ENCODE results near the gene POGK.
"Not testable (repeated sequence)": the region's sequence is repeated elsewhere in the genome, so short reads cannot be mapped to it uniquely, and the experiment has no call there.

The POGK gene, protein sequence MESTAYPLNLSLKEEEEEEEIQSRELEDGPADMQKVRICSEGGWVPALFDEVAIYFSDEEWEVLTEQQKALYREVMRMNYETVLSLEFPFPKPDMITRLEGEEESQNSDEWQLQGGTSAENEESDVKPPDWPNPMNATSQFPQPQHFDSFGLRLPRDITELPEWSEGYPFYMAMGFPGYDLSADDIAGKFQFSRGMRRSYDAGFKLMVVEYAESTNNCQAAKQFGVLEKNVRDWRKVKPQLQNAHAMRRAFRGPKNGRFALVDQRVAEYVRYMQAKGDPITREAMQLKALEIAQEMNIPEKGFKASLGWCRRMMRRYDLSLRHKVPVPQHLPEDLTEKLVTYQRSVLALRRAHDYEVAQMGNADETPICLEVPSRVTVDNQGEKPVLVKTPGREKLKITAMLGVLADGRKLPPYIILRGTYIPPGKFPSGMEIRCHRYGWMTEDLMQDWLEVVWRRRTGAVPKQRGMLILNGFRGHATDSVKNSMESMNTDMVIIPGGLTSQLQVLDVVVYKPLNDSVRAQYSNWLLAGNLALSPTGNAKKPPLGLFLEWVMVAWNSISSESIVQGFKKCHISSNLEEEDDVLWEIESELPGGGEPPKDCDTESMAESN

GRCh38 chr1:166838766-166839599 lies at the start of gene POGK:
TSS of gene POGK (plus strand) at chr1:166839475. CDS start at chr1:166840957, 1,482 bp downstream.
- DNase-seq: peak; percentile 86

- no peak for DNase-seq
These were observed 42.5 kb upstream of the POGK start for GRCh38 chr1:166796620-166797236.

- DNase-seq: no peak
These were observed 30.3 kb upstream of the POGK start for GRCh38 chr1:166808952-166809351.

DNA sequence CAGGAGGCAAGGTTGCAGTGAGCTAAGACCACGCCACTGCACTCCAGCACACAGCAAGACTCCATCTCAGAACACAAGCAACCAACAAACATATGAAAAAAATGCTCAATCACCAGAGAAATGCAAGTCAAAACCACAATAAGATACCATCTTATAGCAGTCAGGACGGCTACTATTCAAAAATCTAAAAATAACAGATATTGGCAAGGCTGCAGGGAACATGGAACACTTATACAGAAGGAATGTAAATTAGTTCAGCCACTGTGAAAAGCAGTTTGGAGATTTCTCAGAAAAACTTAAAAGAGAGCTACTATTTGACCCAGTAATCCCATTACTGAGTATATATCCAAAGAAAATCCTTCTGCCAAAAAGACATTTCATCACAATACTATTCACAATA lies 27.6 kb upstream of the POGK start:
- DNase-seq: no peak

GRCh38 chr1:166813508-166814223 lies 25.6 kb upstream of the POGK start:
- no peak for DNase-seq

- DNase-seq: no peak
These were observed 24.7 kb upstream of the POGK start for GRCh38 chr1:166814611-166815010.

DNA sequence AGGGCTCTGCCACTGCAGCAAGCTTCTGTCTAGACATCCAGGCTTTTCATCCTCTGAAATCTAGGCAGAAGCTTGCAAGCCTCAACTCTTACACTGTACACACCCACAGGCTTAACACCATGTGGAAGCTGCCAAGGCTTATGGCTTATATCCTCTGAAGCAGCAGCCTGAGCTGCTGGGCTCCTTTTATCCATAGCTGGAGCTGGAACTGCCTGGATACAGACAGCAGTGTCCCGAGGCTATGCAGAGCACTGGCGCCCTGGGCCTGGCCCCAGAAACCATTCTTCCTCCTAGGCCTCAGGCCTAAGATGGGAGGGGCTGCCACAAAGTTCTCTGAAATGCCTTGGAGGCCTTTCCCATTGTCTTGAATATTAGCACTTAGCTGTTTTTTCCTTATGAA lies 19.3 kb upstream of the POGK start:
- DNase-seq: no peak

DNA sequence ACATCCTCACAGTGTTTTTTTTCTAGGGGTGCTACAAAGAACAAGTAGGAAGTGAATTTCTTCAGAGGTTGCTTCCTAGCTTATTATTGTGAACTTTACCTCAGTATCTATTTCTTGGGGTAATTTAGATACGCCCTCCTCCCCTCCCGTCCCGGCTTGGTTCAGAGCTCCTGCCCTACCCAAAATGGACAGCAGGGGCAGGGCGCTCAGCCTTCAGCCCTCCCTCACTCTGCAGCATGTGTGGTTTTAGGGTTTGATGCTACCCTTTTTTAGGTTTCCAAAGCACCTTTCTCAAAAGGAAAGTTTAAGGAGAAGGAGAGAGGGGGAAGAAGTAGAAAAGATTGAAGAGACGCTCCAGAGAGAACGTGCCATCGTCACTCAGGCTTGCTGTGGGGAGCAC lies 16.9 kb upstream of the POGK start:
- no peak for DNase-seq

DNA sequence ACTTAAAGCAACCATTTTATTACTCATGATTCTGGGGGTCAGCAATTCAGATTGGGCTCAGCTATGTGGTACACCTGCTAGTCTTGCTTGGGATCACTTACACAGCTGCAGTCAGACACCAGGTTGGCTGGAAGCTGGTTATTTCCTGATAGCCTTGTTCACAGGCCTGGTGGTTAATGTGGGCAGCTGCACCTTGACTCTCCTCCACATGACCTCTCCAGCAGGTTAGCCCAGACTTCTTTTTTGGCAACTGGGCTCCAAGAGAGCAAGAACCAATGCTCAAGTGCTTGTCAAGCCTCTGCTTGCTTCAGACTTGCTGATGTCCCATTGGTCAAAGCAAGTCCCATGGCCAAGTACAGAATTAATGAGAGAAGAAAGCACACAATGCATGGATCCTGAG lies 11.8 kb upstream of the POGK start:
- no peak for DNase-seq

GRCh38 chr1:166829762-166830161 lies 9.5 kb upstream of the POGK start:
- not testable (repeated sequence) for DNase-seq

GRCh38 chr1:166836733-166837132 lies 2.5 kb upstream of the POGK start:
- no peak for DNase-seq

DNA sequence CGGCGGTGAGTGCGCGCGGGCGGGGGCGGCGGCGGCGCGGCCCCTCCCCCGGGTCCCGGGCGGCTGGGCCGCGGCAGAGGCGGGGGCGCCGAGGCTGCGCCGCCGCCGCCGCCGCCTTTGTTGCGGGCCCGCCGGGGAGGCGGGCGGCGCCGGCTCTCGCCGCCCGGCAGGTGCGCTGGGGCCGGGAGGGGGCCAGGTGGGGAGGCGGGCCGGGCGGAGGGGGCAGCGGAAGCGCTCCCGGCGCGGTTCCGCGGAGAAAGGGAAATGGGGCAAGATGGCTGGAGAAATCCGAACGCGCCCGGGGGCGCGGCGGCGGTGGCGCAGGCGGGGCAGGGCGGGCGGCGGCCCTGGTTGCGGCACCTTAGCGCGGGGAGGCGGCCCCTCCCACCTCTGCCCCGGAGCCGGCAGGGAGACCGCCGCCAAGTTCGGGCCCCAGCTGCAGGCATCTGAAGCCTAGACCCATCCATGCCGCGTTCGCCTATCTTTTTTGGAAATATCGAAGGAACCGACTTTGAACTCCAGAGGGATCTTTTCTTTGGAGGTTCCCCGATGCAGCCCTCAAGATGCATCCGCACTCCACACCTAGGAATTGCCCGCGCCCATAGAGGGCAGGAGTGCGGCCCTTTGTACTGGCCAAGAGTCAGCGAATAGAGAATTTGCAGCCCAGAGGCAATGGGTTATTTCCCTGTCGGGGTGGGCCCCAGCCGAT lies 479 bp downstream of the POGK start:
- peak; percentile 62 for DNase-seq

DNA sequence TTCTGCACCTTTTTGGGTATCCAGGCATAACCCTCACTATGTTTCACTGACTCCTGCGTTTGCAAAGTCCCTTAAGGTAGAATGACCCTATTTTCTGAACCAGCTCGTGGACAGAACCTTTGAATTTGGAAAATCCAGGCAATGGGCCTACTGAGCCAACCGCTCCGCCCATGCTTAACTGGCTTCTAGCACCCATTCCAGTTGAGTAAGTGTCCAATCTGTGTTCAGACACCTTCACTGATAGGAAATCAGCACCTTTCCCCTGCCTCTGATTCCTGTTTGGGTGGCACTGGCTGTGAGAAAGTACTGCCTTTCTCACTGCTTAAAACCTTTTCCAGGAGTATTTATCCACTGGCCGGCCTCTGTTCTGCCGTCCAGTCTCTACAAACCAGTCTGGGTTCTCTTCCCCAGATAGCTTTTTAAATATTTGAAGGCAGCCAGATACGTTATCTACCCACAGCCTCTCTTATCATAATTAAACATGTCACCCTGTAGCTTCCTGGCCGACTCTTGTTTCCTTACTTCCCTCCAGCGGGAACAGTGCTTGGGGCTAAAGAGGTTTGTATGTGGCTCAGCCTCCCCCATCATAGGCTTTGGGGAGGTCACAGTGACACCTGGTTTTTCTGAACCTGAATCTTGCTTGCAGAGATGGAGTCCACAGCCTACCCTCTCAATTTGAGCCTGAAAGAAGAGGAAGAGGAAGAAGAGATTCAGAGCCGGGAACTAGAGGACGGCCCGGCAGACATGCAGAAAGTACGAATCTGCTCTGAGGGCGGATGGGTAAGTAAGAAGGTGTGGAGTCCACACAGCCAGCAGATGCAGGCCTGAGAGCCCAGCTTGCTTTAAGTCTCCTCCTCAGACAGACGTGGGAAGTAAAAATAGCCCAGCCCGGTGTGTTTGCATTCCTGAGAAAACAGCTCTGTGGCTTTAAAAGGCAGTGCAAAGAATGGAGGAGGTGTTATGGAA lies 1.3 kb downstream of the POGK start:
- DNase-seq: no peak

DNA sequence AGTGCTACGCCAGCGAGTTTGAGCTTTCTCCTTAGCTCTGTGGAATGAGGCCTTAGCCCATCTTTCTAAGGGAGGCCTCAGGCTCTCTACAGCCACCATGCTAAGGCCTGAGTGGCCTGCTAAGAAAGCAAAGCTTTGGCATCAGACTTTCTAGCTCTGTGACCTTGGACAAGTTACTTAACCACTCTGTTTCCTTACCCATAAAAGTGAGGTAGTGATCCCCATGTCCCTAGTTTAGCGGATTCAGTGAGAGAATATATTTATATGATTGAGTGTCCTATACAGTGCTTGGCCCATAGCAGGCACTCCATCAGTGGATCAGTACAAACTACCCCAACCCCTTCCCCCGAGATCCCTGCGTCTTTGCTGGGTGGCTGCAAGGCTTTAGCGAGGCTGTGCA lies 4.0 kb downstream of the POGK start:
- no peak for DNase-seq

GRCh38 chr1:166843769-166844596 lies 4.7 kb downstream of the POGK start:
- no peak for DNase-seq

DNA sequence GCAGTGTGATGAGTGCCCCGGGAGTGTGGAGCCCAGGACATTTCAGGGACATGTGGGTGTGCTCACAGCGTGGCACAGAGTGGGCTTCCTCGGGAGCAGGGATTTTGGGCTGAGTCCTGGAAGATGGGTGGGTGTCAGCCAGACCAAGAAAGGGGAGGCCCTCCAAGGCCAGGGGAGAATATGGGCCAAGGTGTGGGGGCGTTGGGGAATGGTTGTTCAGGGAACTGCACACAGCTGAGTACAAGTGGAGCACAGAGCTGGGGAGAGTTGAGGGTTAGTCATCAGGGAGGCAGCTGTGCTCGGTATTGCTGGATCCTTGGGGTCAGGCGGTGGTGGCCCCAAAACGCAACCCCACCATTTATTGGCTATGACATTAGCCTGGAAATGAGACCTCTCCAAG lies 5.5 kb downstream of the POGK start:
- DNase-seq: no peak

- DNase-seq: no peak
These were observed 8.9 kb downstream of the POGK start for GRCh38 chr1:166848193-166848592.

DNA sequence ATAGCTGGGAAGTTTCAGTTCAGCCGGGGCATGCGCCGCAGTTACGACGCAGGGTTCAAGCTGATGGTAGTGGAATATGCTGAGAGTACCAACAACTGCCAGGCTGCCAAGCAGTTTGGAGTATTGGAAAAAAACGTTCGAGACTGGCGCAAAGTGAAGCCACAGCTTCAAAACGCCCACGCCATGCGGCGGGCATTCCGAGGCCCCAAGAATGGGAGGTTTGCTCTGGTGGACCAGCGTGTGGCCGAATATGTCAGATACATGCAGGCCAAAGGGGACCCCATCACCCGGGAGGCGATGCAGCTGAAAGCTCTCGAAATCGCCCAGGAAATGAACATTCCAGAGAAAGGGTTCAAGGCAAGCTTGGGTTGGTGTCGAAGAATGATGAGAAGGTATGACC lies 9.9 kb downstream of the POGK start:
- DNase-seq: no peak

GRCh38 chr1:166852918-166853317 lies 13.6 kb downstream of the POGK start:
- DNase-seq: no peak

GRCh38 chr1:166855558-166855957 lies 16.3 kb downstream of the POGK start:
- DNase-seq: no peak

Data from CD4-positive, alpha-beta T cell treated with Interleukin-17A for 1 hour (primary cell).